ENCODE data around the gene ANGPT4. TPM values are rescaled to one million over a fixed set of nuclear protein-coding genes. Genes with fewer than 3 reads are reported as not detected.

Gene ANGPT4
- total and polyA plus RNA-seq, 2 of the 8 experiments (the other 6 are each of a cell fraction or from before 2014, with no cell fraction given), result 0.07 to 0.33 TPM

DNA sequence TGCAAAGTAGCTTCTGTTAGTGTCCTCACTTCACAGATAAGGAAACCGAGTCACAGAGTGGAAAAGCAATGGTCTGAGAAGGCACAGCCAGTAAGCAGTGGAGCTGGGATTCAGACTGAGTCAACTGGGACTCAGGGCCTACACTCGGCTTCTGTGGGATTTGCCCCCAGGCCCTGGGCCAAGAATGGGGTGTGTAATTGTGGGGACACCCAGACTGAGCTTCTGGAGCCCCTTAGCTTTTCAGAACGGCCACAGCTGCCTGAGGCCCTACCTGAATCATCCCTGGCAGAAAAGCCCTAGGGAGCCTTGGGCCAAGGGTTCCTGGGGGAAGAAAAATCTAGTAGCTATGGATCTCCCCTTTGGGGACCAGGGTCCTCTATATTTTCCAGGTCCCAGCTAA is 6.5 kb downstream of the ANGPT4 start:
- no peaks in the 10 kb centered on the region for H4K20me1 ChIP-seq (replicated peaks in 1 of 2; ENCODE audit: control insufficient read depth in 1 of 2, insufficient read depth in 2 of 2, low read length in 2 of 2)
- H3K23me2 ChIP-seq (ENCODE audit: low read depth, low read length), result no peaks in the 10 kb centered on the region
- no peak overlapping the region for H3K4me2 ChIP-seq (ENCODE audit: insufficient read depth in 1 of 2, low read depth in 2 of 2, low read length in 2 of 2)
- H3K9me3 ChIP-seq (ENCODE audit: insufficient read depth in 2 of 2, low read depth in 1 of 2, low read length in 1 of 2), result no peaks in the 10 kb centered on the region
- FAIRE-seq (no peak), DNase-seq (ENCODE audit: low read depth in 1 of 2, low spot score in 2 of 2) (no peak)
- no peak overlapping the region for H2BK12ac ChIP-seq (ENCODE audit: low read depth, low read length)
- H3K18ac ChIP-seq (ENCODE audit: extremely low read depth, low read length), result no peak overlapping the region
- no peak overlapping the region for H2BK20ac ChIP-seq (ENCODE audit: low read length)
- H3K79me1 ChIP-seq (ENCODE audit: low read depth, low read length), result no peaks in the 10 kb centered on the region
- H4K5ac ChIP-seq (ENCODE audit: insufficient read length, low read depth, low read length), result no peak overlapping the region
- H3K4ac ChIP-seq (replicated peaks; ENCODE audit: insufficient read length, low read depth, low read length), result no peak overlapping the region
- H3K14ac ChIP-seq (ENCODE audit: insufficient read length), result no peak overlapping the region
- no peaks in the 10 kb centered on the region for H3K27me3 ChIP-seq (replicated peaks in 1 of 4; ENCODE audit: control insufficient read depth in 3 of 4, extremely low read depth in 1 of 4, insufficient read depth in 3 of 4, low read length in 3 of 4)
- H3K23ac ChIP-seq (ENCODE audit: insufficient read length), result no peak overlapping the region
- TF ChIP-seq JUND (IDR thresholded peaks at IDR 0.05; ENCODE audit: low read length), result no peak
- H2AFZ ChIP-seq (ENCODE audit: low read length), result no peak overlapping the region
- no peak overlapping the region for H4K8ac ChIP-seq (ENCODE audit: extremely low read depth, insufficient read depth, low read length)
- no peak overlapping the region for H3K9ac ChIP-seq (replicated peaks in 1 of 4; ENCODE audit: extremely low read depth in 1 of 4, low read depth in 3 of 4, low read length in 3 of 4)
- H4K91ac ChIP-seq (replicated peaks; ENCODE audit: insufficient read length, low read length), result no peak overlapping the region
- H2BK120ac ChIP-seq (replicated peaks; ENCODE audit: low read depth, low read length), result no peak overlapping the region
- no peaks in the 10 kb centered on the region for H3K4me1 ChIP-seq (replicated peaks in 1 of 4; ENCODE audit: control insufficient read depth in 3 of 4, insufficient read depth in 4 of 4, low read length in 3 of 4)
- H2BK5ac ChIP-seq (ENCODE audit: low read depth, low read length), result no peak overlapping the region
- no peak overlapping the region for H3K27ac ChIP-seq (ENCODE audit: low read depth, low read length)
- WGBS, 2 experiments (ENCODE audit: extremely low coverage in 1 of 2, insufficient coverage in 1 of 2, insufficient read length in 1 of 2, insufficient replicate concordance in 2 of 2, low coverage in 1 of 2, low lambda C conversion rate in 2 of 2, missing lambda C conversion rate in 1 of 2), result 82% methylated on average over 3 of the region's 3 CpGs; no CpG with 5 or more reads in 1 of the 2 experiments
- CTCF ChIA-PET (ENCODE audit: partially characterized antibody), result interaction anchor here (0.9 to 6.7 kb wide), 10 partner anchors 10 to 93 kb away, joined by 3 to 79 read pairs (median 6); no protein-coding TSS in a partner anchor
- H3K36me3 ChIP-seq (ENCODE audit: control insufficient read depth in 2 of 4, insufficient read depth in 4 of 4, low read length in 3 of 4), result no peaks in the 10 kb centered on the region
- H3K4me3 ChIP-seq (ENCODE audit: extremely low read depth in 1 of 4, insufficient read depth in 2 of 4, low read depth in 3 of 4, low read length in 4 of 4), result no peak overlapping the region
- POLR2A ChIA-PET (ENCODE audit: partially characterized antibody), result no interaction called here
- H3K79me2 ChIP-seq (ENCODE audit: control insufficient read depth in 1 of 2, insufficient read depth in 2 of 2, low read length in 2 of 2), result no peaks in the 10 kb centered on the region
- no peak overlapping the region for H2BK15ac ChIP-seq (ENCODE audit: low read length)
- no peak overlapping the region for H2AK5ac ChIP-seq (ENCODE audit: low read depth, low read length)
- H3K56ac ChIP-seq (replicated peaks; ENCODE audit: insufficient read length, low read depth, low read length), result no peak overlapping the region
